NCI-H2196 (cell line): ENCODE data around the gene FRS2.
A peak's percentile ranks its signal among the peaks of the same experiment; 100 is the strongest.

Source experiments
- DNase-seq: peaks from one replicate; lab custom pipeline; 2025; ENCODE audit not compliant: unreplicated experiment; lab: John Stamatoyannopoulos, UW

The FRS2 gene

DNA sequence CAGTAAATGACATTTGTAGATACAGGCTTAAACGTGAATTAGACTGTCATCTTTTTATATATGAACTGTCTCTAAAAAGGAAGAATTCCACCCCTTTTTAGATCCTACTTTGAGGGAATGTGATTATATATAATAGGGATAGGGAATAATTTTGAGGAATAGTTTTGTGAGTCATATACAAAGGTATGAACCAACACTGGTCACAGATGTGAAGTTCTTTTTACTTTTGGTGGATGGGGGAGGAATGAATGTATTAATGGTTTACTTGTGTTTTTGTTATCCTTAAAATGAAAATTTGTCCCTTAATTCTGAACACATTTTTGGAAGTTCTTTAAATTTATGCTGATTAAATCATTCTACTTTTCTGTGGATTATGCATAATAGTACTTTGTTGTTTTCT lies 30.4 kb downstream of the FRS2 start:
- DNase-seq = no peak

DNA sequence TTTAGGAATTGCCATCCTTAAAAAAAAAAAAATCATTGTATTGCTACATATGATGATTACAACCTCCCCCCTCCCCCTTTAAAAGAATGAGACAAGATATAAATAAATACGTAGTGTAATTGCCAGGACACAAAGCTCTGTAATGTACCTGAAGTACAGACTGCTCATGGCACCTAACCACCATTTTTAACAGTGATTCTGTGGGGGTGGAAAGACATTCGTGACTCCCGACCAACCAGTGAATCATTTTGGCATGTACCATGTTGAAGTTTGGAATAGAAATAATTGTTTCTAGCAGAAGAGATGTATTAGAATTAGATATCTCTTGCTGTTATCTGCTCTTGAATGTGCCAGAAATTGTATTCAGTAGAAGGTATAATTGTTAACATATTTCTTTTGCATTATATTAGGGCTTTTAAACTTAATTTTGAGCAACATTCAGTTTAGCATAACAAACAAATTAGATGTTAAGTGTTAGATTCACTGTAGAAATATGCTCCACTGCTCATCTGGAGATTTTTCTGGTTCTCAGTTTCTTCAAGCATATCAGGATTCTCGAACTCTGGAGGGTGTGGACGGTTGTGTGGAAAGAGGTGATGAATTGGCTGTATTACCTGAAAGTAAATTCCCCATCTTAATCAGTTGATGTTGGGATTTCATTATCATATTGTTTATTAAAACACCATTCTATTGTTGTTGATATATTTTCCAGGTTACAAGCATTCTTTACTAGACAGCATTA lies 31.1 kb downstream of the FRS2 start:
- DNase-seq = no peak

DNA sequence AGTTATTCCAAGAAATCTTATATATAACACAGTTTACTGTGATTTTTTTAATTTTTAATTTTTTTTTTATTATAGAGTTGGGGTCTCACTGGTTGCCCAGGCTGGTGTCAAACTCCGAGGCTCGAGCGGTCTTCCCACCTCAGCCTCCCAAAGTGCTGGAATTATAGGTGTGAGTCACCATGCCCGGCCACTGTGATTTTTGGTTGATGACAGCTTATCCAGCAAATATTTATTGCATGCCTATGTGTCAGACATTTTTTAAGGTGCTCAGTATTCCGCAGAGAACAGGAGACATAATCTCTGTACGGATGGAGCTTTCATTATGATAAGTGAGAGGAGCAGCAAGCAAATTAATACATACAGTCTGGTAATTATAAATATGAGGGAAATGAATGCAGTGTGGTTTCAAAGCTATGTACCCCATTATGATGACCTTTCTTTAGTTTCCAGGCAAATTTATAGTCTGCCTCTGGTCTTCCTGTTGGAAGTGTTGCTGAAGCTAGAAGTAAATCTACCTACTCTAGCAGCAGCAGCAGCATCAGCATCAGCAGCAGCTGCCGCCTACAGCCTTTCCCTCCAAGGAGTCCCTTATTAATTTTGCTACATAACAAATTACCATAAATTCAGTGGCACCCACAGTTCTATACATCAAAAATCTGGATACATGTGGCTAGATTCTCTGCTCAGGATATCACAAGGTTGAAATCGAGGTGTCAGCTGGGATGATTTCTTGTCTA lies 32.3 kb downstream of the FRS2 start:
- DNase-seq = no peak

DNA sequence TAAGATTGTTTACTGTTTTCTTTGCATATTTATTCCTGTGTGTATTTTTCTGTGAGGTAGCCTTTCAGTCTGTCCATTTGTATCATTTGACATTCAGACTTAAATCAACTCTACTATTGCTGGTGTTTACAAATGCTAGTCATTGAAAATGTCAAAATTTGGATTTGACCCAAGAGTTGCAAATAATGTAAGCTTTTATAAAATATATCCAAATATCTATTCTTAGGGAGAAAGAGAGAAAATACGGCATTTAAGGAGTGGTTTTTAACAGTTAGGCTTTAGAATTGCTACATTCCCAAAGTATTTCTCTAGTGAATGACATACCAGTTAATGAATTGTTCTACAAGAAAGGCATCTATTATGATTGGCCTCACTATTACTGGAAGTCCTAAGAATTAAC lies 37.9 kb downstream of the FRS2 start:
- no peak for DNase-seq

DNA sequence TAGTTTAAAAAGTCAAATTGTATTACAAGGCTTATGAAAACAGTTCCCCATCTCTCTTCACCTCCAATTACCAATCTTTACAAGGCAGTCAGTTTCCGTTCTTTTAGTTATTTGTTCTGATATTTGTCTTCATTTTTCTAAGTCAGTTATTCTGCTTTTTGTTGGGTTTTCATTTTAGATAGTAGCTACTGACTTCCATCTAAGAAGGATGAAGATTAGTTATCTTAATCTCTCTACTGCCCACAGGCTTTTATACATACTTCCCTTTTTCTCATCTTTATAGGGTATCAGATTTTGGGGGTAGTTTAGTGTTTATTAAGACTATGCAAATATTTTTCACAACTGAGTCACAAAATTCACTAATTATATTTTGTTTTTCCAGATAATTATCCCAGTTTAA lies 38.4 kb downstream of the FRS2 start:
- DNase-seq = no peak

GRCh38 chr12:69509308-69509736 lies 39.1 kb downstream of the FRS2 start:
- no peak for DNase-seq

- peak; percentile 48 for DNase-seq
These were observed 40.0 kb downstream of the FRS2 start for GRCh38 chr12:69509904-69510827.

DNA sequence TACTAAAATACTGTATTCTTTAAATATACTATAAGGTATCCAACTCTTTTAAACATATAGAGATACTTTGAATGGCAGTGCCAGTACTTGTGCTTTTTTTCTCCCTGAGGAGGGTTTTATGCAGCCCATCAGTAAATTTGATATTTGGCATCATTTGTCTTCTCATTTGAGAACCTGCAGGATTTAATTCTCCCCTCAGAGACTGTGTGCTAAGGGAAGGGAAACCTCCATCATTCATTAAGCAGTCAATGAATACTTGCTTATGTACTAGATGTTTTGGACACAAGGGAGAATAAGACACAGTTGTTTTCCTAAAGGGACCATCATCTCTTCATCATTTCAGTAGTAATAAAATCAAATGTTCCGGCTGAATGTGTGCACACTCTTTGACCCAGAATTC lies 40.8 kb downstream of the FRS2 start:
- DNase-seq = no peak

GRCh38 chr12:69511469-69512267 lies 41.5 kb downstream of the FRS2 start:
- DNase-seq = no peak

DNA sequence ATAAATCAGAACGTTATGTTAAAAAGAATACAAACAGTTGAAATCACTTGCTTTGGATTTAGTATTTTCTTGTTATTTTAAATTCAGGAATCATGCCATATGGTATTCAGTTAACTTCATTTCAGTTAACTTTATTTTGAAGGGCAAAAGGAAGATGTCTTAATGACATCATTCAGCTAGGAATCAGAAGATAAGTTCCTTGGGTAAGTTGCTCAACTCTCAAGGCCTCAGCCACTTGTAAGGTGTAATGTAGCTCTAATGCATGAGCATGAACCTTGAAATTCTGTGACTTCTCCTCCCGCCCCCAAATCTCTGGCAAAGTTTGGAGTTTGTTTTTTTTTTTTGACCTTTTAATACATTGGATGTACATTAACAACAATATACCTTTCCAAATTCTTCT lies 42.6 kb downstream of the FRS2 start:
- no peak for DNase-seq

GRCh38 chr12:69513297-69513696 lies 43.1 kb downstream of the FRS2 start:
- DNase-seq = no peak

DNA sequence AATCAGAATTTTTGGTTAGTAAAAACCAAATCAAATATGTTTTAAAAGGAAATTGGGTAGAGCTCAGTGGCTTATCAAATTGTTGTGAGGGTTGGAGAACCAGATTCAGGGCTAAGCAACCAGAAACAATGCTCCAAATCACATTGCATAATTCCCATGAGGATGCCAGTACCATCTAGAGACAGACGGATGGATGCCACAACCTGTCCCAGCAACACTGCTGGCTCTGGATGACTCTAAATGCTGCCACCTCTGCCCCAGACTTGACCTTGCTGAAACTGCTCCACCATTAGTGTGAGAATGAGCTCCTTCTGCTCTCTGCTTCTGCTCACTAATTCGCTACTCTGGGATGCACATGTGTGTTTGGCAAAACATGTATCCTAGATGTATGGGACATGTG lies 43.9 kb downstream of the FRS2 start:
- DNase-seq = no peak

- DNase-seq = no peak
These were observed 44.7 kb downstream of the FRS2 start for GRCh38 chr12:69514845-69515244.

GRCh38 chr12:69515394-69515930 lies 45.3 kb downstream of the FRS2 start:
- no peak for DNase-seq

- no peak for DNase-seq
These were observed 46.8 kb downstream of the FRS2 start for GRCh38 chr12:69516950-69517349.

DNA sequence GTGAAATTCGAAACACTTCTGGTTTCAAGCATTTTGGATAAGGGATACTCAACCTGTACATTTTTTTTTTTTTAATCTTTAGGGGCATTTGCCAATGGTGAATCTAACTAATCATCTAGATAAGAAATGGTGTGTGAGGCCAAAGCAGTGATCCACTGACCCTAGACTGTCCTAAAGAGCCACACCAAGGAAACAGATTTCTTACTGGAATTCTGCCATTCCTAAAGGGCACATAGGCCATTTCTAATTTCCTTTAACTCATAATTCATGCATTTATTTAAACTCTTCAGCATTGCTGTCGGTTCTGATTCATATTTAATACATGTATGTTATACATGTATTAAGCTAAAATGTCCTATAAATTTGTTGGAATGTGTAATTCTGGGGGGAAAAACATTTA lies 47.2 kb downstream of the FRS2 start:
- DNase-seq = no peak

DNA sequence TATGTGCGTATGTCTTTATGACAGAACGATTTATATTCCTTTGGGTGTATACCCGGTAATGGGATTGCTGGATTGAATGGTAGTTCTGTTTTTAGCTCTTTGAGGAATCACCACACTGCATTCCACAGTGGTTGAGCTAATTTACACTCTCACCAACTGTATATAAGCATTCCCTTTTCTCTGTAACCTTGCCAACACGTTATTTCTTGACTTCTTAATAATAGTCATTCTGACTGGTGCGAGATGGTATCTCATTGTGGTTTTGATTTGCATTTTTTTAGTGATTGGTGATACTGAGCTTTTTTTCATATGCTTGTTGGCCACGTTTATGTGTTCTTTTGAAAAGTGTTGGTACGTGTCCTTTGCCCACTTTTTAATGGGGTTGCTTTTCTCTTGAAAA lies 49.7 kb downstream of the FRS2 start:
- no peak for DNase-seq

DNA sequence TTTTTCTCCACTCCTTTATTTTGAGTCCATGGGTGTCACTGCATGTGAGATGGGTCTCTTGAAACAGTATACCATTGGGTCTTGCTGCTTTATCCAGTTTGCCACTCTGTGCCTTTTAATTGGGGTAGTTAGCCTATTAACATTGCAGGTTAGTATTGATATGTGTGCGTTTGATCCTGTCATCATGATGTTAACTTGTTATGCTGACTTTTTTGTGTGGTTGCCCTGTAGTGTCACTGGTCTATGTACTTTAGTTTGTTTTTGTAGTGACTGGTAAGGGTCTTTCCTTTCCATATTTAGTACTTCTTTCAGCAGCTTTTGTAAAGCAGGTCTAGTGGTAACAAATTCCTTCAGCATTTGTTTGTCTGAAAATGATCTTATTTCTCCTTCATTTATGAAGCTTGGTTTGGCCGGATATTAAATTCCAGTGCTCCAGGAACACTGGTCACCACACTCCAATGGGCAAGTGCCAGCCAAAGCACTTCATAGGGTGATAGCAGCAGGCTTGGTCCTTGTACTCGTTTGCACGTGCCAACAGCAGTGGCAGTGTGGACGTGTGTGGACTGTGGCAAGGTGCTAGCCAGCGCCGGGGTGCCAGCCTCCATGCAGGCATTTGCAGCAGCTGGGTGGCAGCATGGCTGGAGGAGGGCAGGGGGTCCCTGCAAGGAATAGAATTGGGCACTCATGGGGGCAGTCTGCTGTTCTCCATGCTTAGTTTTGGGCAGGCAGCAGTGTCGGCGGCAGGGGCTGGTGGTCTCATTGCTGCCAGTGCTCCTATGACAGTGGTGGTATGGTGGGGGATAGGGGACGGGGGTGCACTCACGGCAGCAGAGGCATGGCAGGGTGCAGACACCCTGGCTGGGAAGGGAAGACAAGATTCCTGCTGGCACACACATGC lies 53.5 kb downstream of the FRS2 start:
- no peak for DNase-seq

GRCh38 chr12:69524331-69524630 lies 54.1 kb downstream of the FRS2 start:
- no peak for DNase-seq
